Measurements from ENCODE around the gene ULBP2.

GRCh38 chr6:149967591-149967990 is 25.8 kb downstream of the ULBP2 start:
- no peak for TF ChIP-seq CTCF (IDR thresholded peaks at IDR 0.05)
- TF ChIP-seq POLR2A (IDR thresholded peaks at IDR 0.05): no peak
